NCI-H2107 treated with DMSO at 0.1 percent for 48 hours (cell line): ENCODE measurements around the gene USP7.

Experiments used
- DNase-seq: peaks from one replicate; lab custom pipeline; 2025; ENCODE audit not compliant: unreplicated experiment; lab: John Stamatoyannopoulos, UW

Gene USP7

DNA sequence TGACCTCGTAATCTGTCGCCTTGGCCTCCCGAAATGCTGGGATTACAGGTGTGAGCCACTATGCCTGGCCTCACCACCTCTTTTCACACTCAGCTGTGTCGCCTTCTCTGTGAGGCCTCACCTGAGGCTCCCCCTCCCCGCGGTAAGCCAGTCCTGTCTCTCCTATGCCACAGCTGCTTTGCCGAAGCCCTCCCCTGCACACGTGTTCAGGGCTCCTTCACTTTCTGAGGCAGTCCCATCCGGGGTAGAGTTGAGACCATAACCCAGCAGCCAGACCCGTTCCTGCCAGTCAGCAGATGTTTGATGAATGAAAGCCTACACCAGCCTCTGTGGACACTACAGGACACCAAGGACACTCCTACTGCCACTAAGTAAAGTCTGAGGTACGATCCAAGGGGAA is 10.6 kb downstream of the USP7 start:
- DNase-seq: no peak

DNA sequence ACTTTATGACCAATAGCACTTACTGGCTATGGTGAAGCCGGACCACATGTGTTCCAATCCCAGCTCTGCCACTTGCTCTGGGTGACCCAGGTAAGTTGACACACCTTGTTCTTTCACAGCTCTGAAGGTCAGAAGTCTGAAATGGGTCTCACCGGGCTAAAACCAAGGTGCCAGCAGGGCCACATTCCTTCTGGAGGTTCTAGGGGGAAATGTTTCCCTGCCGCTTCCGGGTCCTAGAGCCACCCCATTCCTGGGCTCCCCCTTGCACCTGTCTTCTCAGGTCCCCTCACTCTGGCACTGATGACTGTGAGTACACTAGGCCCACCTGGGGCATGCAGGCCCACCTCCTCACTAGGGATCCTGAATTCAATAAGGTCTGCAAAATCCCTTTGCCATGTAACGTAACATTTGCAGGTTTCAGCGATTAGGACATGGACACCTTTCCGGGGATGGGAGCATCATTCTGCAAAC is 11.4 kb downstream of the USP7 start:
- DNase-seq: no peak

DNA sequence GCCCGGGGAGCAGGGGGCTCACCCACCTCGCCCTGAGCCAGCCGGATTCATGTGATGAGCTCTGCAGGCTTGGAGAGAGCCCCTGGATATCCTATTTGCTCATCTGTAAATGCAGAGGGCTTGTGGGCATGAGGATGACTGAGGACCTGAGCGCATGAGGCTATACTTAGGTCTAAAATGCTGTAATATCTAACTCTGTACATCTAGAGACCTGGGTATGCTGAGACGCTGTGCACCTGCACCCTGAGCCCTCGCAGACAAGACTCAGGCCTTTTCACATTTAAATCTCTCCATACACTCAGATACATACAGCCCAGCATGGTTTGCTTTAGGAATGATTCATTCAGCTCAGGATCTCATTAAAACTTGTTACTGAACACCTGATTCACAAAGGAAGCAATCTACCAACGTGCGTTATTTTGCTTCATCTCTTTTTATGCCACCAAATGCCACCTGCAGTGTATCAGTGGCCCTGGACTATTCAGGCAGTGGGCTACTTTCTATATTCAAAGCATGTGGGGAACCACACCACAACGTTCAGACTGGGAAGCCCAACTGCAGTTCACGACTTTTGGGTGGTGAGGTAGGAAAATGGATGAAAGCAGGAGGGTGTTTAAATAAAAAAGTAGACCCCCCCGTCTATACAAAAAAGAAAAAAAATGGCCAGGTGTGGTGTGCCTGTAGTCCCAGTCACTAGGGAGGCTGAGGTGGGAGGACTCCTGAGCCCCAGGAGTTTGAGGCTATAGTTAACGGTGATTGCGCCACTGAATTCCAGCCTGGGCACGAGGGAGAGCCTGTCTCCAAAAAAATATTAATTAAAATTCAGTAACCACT is 12.0 kb downstream of the USP7 start:
- DNase-seq: no peak

DNA sequence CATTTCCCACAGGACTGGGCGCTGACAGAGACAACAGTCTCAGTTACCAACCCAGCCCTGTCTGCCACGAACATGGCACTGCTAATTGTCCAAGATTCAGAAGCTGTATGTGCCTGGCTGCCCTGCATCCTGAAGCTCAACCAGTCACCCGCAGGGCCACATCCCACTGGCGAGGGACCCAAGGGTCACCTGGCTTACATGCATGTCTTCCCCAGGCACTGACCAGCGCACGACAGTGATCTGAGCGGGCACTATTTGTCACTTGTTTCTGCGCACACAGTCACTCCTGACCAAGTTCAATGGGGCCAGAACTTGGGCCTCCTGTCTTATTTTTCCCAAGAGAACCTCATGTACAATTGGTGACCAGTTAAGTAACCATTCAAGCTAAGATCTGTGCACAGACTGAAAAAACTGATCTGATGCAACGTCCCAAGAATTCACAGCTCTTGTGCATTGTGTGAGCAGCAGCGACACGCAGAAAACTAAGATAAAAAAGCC is 13.1 kb downstream of the USP7 start:
- DNase-seq: no peak

DNA sequence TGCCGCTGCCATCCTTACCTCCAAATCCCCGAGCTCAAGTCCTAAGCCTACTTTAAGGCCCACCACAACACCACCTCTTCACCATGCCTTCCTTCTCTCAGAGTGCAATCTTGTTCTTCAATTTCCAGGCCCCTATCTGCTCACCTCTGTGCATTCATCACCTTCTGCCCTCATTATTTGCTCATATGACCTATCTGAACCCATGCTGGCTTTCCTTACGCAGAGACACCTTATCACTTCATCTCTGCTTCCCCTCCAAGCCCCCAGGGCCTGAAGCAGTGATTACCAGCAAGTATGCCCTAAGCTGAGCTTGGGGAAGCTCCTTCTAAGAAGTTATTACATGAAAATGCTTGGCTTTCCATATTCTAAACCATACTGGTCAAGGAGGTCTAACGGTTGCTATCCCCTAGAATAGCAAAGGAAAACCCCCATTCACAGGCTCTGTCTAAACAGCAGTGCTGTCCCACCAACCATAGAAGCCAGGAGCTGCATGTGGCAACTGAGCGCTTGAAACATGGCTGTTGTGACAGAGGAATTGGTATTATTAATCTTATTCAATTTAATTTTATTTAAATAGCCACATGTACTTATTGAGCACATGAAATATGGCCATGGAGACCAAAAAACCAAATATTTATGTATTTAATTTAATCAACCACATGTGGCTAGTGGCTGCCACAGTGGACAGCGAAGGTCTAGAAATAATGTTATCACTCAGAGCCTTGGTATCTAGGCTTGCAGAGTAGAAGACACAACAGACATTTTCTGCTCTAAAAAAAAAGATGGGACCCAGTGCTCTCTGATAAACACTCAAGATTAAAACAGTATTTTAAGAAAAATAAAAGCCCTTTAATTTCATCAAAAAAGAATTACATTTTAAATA is 13.9 kb downstream of the USP7 start:
- no peak for DNase-seq

DNA sequence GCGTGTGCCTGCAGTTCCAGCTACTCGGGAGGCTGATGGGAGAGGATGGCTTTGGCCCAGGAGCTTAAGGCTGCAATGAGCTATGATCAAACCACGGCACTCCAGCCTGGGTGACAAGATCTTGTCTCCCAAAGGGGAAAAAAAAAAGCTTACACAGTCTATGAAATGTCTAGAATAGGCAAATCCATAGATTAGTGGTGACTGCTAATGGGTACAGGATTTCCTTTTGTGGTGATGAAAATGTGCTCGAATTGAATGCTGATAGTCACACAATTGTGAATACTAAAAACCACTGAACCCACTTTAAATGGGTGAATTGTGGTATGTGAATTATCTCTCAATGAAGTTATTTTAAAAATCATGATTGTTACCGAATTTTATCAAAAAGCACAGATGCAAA is 14.9 kb downstream of the USP7 start:
- DNase-seq: no peak

DNA sequence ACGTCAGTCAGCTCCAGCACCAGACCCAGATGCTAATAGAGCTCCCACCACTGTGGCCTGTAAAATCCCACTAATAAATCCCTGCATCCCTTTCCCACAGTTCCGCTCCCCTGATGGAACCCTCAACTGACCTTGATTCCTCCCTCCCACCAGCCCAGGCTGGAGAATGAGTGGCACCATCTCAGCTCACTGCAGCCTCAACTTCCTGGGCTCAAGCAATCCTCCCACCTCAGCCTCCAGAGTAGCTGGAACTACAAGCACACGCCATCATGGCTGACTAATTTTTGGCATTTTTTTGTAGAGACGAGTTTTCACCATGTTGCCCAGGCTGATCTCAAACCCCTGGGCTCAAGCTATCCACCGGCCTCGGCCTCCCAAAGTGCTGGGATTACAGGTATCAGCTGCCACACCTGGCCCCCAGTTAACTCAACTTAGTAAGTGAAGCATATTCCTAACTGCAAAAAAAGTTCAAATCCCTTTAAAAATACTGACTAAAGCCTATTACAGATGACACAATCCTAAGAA is 15.6 kb downstream of the USP7 start:
- no peak for DNase-seq

DNA sequence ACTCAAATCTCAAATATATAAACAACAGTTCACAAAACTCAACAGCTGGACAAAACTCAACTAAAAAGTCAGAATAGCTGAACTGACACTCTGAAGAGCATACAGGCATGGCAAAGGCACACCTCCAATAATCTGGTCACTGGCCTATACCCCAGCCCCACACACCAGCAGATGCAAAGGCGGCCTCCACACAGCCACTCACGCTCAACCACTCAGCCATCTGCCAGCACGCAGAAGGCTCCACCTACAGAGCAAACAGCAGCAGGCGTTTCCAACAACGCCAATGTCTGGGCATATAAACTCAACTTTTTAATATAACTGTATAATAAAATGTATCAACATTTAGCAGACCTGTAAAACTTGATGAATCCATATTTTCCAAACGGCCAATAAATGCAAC is 17.2 kb downstream of the USP7 start:
- peak; percentile 12 for DNase-seq

DNA sequence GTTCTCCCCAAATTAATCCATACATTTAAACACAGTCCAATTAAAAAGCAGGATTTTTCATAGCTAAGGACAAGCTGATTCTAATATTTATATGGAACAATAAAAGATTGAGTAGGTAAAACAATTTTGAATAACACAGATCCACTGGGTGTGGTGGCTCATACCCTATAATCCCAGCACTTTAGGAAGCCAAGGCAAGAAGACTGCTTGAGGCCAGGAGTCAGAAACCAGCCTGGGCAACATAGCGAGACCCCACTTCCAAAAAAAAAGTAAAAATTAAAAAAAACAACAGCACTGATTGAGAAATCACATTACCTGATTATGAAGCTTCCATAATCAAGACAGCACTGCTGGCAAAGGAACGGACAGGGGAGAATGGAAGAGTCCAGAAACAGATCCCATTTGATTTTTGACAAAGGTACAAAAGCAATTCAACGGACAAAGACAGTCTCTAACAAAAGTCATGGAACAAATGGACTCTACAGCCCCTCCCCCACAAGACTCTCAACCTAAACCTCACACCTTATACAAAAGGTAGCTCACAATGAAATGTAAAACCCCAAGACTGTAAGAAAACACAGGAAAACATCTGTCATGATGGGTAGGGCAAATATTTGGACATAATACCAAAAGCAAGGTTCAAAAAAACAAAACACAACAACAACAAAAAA is 17.9 kb downstream of the USP7 start:
- DNase-seq: no peak

DNA sequence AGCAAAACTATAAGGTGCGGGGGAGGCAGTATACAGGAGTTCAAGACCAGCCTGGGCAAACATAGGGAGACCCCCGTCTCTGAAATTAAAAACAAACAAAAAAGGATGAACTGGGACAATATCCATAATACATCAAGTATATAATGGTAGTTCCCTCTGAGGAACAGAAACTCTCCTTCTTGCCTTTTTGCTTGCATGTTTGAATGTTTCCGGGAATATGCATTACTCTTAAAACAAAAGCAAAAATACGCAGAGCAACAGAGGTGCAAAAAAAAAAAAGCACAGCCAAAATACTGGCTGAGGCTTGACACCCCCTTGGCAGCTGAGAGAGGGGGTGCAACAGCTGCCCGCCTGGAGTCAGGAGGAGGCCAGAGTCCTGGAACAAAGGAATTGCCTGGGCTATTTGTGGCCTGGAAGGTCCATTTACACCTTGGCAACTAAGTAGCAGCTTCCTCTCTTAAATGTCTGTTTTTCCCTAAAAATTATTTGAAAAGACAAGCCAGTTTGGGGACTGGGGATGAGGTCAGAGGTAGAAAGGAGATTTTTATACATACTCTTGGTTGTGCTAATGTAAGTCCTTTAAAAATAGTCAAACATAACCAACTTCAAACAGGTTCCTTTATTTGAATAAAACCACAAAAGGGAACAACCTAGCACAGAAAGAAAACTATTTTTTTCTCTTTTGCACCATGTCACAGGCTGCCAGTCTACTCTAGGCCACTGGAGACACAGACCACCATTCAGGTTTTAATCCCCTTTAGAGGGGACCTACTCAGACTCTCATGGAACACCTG is 19.5 kb downstream of the USP7 start:
- DNase-seq: no peak

DNA sequence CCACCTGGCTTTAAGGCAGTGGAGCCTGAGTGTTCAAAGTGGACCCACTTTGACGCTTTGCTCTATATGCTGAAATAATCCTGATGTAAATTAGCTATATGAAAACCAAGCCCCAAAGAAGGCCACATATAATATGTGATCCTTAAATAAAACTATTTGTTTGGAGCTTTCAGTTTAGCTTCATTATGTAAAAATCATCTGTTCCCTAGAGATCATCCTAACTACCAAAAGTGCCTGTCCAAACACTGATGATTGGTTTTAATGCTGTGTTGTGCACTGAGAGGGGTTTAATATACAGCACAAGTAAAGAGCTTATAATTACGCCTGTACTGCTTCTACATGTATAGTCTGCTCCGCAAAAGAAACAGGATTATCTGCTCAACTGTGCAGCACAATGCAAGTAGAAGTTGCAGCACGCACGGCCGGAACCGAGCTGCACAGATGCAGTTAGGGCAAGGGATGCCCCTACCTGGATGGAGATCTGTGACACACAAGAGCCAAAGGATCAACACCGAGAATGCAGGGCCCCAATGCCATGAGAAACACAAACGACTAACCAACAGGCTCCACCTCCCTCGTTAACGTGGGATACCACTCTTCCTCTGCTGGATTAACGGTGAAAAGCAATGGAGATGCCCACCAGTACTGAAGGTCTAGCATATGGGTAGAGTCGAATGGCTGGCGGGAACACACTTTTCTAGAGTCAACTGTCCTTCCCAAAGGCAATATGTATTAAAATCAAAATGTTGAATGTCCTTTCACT is 20.5 kb downstream of the USP7 start:
- no peak for DNase-seq

DNA sequence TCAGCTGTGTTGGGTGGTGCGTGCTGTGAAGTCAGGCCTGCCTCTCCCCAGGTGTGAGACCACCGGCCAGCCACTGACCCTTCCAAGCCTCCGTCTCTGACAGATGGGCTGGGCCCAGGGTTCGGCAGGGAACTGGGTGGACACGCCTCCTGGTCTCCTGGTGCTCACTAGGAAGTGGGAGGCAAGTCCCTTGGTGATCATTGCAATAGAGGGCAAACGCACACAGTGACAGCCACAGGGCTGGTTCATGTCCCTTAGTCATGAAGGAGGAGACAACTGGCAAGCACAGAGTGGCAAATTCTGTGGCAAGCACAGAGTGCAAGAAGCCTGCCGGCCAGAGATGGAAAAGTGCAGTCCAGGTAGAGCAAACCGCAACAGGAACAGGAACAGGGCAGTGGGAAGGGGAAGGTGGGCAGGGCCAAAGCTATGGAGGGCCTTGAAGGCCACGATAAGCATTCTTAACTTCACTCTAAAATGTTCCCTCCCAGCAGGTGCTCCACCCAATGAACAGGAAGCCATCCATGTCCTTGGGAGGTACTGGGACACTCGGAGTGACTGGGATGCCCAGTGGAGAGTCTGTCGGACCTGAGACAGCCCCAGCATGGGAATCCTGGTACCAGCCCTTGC is 21.9 kb downstream of the USP7 start:
- no peak for DNase-seq

DNA sequence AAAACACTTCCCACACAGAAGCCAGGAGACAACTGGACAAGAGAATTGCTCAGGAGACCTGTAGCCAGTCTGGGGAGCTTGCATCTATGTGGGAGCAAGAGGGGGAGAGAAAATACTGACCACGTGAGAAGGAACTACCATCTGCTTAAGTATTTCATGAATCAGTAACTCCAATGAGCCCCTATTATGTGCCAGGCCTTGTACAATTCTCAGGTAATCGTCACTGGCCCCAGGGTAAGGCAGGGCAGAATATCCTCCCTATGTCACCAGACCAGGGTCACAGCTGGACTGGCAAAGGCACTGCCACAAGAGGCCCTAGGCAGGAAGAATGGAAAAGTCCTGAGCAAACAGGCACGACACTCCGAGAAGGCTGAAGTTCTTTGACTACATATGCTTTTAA is 25.9 kb downstream of the USP7 start:
- DNase-seq: no peak

DNA sequence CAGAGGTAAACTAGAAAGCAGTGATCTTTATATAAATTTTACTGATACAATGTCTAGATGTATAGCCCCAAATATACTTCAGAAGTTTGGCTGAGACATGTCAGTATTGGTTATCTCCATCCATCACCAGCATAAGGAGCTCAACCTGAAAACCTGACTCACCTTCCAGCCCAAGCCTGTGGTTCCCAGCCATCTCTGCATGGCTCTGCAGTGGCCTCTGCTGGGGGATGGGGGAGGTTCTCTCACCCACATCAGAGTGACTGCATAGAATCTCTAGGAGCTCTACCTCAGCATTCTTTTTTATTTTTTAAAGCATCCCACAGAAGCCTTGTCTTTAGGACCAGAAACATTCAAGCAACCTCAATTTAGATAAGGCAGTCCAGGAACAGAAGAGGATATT is 27.3 kb downstream of the USP7 start:
- peak; percentile 30 for DNase-seq

DNA sequence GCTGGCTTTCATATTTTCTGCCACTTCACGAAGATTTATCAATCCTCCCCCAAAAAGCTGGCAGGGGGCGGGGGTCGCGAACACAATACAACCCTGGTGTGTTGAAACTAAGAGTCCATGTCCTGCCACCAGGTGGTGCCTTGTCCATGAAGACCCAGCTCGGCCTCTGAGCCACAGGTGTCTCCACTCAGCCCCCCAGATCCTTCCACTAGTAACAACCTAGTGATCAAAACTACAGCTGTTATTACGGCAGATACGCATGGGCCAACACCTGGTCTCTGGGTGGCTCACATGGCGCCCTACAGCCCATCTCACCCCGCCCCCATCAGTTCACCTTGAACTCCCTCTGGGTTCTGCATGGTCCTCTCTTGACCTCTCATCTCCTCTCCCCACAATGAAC is 27.7 kb downstream of the USP7 start:
- DNase-seq: no peak

DNA sequence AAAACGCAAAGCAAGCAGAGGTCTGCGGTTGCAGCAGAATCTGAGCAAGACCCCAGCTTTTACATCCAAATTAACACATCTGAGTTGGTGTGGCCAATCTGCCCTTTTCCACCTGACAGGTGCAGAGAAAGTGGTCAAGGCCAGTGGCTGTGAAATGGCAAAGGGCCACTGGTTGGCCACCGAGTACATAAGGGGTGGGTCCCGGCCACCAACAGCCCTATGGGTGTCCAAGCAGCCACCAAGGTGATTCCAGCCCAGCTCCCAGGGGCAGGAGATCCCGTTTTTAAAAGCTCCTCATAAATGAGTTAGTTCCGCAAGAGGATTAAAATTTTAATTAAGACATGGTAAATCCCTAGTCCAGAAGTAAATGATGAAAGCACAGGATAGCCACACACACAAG is 29.1 kb downstream of the USP7 start:
- no peak for DNase-seq

DNA sequence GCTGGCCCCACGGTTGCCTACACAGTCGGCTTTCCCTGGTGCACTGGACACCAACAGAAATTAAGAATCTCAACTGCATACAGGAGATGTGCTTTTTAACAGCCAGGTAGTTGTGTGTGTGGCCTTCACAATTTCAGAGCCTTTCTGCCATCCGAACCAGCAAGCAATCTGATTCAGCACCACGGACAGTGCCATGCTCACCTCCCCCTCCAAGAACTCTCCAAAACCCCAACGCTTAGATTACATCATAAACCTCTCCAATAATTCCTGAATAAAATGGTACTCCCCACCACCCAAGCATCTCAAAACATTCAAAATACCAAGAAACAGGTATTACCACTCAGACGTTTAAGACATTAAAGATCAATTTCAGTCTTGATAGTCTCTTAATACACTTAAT is 31.8 kb downstream of the USP7 start:
- DNase-seq: no peak

DNA sequence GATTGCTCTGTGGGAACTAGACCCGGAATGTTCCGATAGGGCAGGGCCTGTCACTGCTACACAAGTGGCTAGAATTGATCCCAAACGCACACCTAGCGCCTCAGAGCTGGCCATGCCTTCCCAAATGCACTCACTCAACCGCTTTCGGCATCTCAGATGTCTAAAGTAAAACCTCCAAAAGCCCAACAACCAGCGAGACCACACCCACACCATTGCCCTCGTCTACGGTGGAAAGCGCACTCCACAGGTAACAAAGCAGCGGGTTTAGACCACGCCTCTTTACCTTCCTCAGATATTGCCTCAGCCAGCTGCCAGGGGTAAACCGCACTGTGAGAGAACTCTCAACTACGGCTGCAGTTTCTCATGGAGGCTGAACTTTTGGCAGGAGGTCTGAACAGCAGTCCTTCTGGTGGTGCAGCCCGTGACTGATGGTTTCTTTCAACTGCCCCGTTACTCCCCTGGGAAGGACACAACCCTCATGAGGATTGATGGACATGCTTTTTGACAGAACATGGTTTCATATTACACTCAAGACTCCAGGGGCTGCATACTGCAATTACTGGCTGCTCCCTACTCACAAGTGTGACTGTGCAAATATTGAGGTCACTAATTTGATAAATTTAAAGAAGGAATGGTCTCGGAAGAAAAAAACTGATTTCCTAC is 34.5 kb downstream of the USP7 start:
- DNase-seq: peak; percentile 96
